Measurements from ENCODE around the gene NRG3. TPM values are rescaled to one million over a fixed set of nuclear protein-coding genes. Genes with fewer than 3 reads are reported as not detected.

Gene NRG3
- total RNA-seq, 1 donor from 2014 or later = 2.6 TPM

DNA sequence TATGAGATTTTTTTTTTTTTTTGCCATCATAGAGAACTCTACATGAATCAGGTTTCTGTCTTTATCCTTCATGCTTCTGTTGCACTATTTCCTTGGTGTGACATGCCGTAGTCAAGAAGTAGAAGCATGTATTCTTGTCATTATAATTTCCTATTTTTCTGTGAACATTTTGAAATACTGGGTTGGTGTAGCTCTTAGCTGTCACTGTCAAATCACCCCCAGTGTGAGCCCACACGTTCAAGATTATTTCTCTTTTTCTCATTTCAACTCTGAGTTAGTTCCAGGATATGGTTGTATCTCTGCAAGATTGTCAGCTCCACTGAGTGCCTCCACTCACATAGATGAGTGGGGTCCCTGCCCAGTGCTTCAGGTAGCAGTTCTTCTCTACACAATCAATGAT lies 209.5 kb downstream of the NRG3 start:
- Histone ChIP-seq H3K27ac (no peak overlapping the region), H3K9me3 (no peaks in the 10 kb centered on the region), H3K4me3 (no peak overlapping the region), H3K4me1 (no peaks in the 10 kb centered on the region), H3K36me3 (no peaks in the 10 kb centered on the region), H3K27me3 (ENCODE audit: low read depth) (no peaks in the 10 kb centered on the region)
- intact Hi-C loops (cut with DNase I) = no loop called here
- DNase-seq = no peak
- TF ChIP-seq, protein P1, sequence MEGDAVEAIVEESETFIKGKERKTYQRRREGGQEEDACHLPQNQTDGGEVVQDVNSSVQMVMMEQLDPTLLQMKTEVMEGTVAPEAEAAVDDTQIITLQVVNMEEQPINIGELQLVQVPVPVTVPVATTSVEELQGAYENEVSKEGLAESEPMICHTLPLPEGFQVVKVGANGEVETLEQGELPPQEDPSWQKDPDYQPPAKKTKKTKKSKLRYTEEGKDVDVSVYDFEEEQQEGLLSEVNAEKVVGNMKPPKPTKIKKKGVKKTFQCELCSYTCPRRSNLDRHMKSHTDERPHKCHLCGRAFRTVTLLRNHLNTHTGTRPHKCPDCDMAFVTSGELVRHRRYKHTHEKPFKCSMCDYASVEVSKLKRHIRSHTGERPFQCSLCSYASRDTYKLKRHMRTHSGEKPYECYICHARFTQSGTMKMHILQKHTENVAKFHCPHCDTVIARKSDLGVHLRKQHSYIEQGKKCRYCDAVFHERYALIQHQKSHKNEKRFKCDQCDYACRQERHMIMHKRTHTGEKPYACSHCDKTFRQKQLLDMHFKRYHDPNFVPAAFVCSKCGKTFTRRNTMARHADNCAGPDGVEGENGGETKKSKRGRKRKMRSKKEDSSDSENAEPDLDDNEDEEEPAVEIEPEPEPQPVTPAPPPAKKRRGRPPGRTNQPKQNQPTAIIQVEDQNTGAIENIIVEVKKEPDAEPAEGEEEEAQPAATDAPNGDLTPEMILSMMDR (IDR thresholded peaks at IDR 0.05) = no peak
- ATAC-seq = no peak

DNA sequence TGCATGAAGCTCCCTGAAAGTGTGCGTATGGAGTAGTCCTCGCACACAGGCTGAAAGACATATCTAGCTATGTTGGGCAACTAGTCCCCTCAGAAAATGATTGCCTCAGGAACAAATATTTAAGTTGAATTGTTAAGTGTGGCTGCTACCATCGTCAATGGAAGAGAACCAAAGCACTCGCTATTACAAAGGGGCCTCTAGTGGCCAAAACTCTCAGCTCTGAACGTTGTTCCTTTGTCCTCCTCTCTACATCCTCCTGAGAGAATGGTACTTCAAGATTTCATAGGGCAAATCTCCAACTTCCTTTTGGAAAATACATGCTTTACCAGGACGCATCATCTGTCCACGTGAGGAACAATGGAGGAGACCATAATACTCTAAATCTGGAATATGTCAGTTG lies 209.9 kb downstream of the NRG3 start:
- Histone ChIP-seq H3K27ac (no peak overlapping the region), H3K36me3 (no peaks in the 10 kb centered on the region), H3K4me1 (no peaks in the 10 kb centered on the region), H3K27me3 (ENCODE audit: low read depth) (no peaks in the 10 kb centered on the region), H3K9me3 (no peaks in the 10 kb centered on the region), H3K4me3 (no peak overlapping the region)
- intact Hi-C loops (cut with DNase I) = no loop called here
- DNase-seq = no peak
- TF ChIP-seq, protein P1 (IDR thresholded peaks at IDR 0.05) = no peak
- no peak for ATAC-seq

DNA sequence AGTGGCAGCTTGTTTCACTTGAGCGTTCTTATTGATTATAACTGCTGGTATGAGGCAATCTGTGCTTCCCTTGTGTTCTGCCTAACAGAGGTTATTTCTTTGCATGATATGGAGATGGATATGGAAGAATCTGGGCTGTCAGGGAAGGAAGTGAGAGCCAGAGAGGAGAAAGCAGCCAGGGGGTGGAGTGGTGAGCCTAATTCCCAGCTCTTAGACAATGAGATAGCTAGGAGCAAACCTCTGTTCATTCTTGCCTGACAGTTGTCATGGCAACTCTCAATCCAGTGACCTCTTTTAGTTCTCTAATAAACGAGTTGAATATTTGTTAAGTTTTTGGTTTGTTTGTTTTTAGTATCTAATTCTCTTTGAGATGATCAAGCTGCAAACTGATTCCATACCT lies 214.3 kb downstream of the NRG3 start:
- Histone ChIP-seq H3K27ac (no peak overlapping the region), H3K9me3 (no peaks in the 10 kb centered on the region), H3K36me3 (no peaks in the 10 kb centered on the region), H3K4me3 (no peak overlapping the region), H3K27me3 (ENCODE audit: low read depth) (no peaks in the 10 kb centered on the region), H3K4me1 (no peaks in the 10 kb centered on the region)
- DNase-seq (no peak), ATAC-seq (no peak)
- TF ChIP-seq, protein P1 (IDR thresholded peaks at IDR 0.05) = no peak
- intact Hi-C loops (cut with DNase I) = no loop called here

DNA sequence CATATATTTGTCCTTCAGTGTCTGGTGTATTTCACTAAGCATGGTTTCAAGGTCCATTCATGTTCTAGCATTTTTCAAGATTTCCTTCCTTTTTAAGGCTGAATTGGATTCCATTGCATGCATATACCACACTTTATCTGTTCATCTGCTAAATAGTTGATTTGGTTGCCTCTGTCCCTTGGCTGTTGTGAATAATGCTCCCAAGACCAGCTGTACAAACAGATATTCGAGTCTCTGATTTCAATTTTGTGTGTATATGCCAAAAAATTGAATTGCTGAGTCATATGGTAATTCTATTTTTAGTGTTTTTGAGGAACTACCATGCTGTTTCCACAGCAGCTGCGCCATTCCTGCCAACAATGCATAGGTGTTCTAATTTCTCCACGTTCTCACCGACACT lies 216.4 kb downstream of the NRG3 start:
- intact Hi-C loops (cut with DNase I) = no loop called here
- Histone ChIP-seq H3K36me3 (no peaks in the 10 kb centered on the region), H3K27ac (no peak overlapping the region), H3K4me3 (no peak overlapping the region), H3K27me3 (ENCODE audit: low read depth) (no peaks in the 10 kb centered on the region), H3K4me1 (no peaks in the 10 kb centered on the region), H3K9me3 (no peaks in the 10 kb centered on the region)
- DNase-seq (no peak), ATAC-seq (no peak)
- TF ChIP-seq, protein P1 (IDR thresholded peaks at IDR 0.05) = no peak

DNA sequence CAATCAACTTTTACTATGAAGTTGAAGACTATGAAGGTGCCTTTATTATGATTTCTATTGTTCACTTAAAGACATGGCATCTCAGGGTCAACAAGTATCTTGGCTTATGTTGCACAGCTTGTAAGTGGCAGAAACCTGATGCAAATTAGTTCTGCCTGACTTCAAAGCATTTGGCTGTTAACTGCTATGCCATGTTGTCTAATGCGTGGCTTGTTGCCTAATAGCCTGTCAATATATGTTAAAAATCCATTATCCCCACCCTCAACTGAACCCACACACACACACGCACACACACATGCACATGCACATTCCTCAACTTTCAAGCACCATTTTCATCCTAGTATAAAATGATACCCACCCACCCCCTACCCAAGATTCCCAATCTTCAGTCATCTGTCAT lies 217.1 kb downstream of the NRG3 start:
- Histone ChIP-seq H3K9me3 (no peaks in the 10 kb centered on the region), H3K4me3 (no peak overlapping the region), H3K36me3 (no peaks in the 10 kb centered on the region), H3K27me3 (ENCODE audit: low read depth) (no peaks in the 10 kb centered on the region), H3K4me1 (no peaks in the 10 kb centered on the region), H3K27ac (no peak overlapping the region)
- intact Hi-C loops (cut with DNase I) = no loop called here
- no peak for DNase-seq
- ATAC-seq = no peak
- TF ChIP-seq, protein P1 (IDR thresholded peaks at IDR 0.05) = no peak

DNA sequence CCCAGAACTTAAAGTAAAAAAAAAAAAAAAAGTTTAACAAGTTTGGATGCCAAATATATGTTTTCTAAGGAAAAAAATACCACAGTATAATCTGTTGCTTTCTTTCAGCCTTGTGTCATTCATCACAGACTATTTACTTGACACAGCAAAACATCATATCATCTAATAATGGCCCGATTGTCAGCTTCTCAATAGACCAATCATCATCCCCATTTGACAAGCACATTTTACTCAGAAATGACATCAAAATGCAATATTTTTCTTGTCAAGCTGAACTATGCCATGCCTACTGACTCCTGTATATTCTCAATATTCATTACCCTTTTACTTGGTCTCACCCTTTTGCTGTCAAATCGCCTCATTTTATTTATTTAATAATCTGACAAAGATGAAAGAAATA lies 249.7 kb downstream of the NRG3 start:
- intact Hi-C loops (cut with DNase I) = no loop called here
- ATAC-seq = no peak
- TF ChIP-seq, protein P1 (IDR thresholded peaks at IDR 0.05) = no peak
- H3K9me3 ChIP-seq = no peaks in the 10 kb centered on the region
- no peak overlapping the region for H3K4me3 ChIP-seq
- H3K27me3 ChIP-seq (ENCODE audit: low read depth) = no peaks in the 10 kb centered on the region
- H3K27ac ChIP-seq = no peak overlapping the region
- no peaks in the 10 kb centered on the region for H3K4me1 ChIP-seq
- DNase-seq = no peak
- no peaks in the 10 kb centered on the region for H3K36me3 ChIP-seq
